ENCODE measurements around the gene TFDP2. TPM values are rescaled to one million over a fixed set of nuclear protein-coding genes. Genes with fewer than 3 reads are reported as not detected.

Gene TFDP2
- total RNA-seq, 2 donors from 2014 or later: 102 to 128 TPM

- DNase-seq (ENCODE audit: low spot score): no peak
- H3K9me3 ChIP-seq: no peaks in the 10 kb centered on the region
- intact Hi-C loops (cut with DNase I): no loop called here
- TF ChIP-seq CTCF (IDR thresholded peaks at IDR 0.05): no peak
- no peak for TF ChIP-seq POLR2AphosphoS5 (IDR thresholded peaks at IDR 0.05)
- TF ChIP-seq POLR2A (IDR thresholded peaks at IDR 0.05): no peak
- no peak overlapping the region for H3K4me3 ChIP-seq
- H3K36me3 ChIP-seq: no peaks in the 10 kb centered on the region
- no peak overlapping the region for H3K27ac ChIP-seq
- no peaks in the 10 kb centered on the region for H3K27me3 ChIP-seq (replicated peaks; ENCODE audit: insufficient read depth)
- no peaks in the 10 kb centered on the region for H3K4me1 ChIP-seq (replicated peaks)
Measured at GRCh38 chr3:142004025-142004424, 145.3 kb downstream of the TFDP2 start.

GRCh38 chr3:142003291-142003690 lies 146.1 kb downstream of the TFDP2 start:
- WGBS: 98% methylated on average over 3 of the region's 3 CpGs
- no peaks in the 10 kb centered on the region for H3K9me3 ChIP-seq
- H3K27ac ChIP-seq: no peak overlapping the region
- no peak for TF ChIP-seq POLR2A (IDR thresholded peaks at IDR 0.05)
- no peak for TF ChIP-seq CTCF (IDR thresholded peaks at IDR 0.05)
- TF ChIP-seq POLR2AphosphoS5 (IDR thresholded peaks at IDR 0.05): no peak
- no peaks in the 10 kb centered on the region for H3K36me3 ChIP-seq
- H3K4me1 ChIP-seq (replicated peaks): no peaks in the 10 kb centered on the region
- no peak for DNase-seq (ENCODE audit: low spot score)
- intact Hi-C loops (cut with DNase I): no loop called here
- H3K4me3 ChIP-seq: no peak overlapping the region
- no peaks in the 10 kb centered on the region for H3K27me3 ChIP-seq (replicated peaks; ENCODE audit: insufficient read depth)

- intact Hi-C loops (cut with DNase I): no loop called here
Measured at GRCh38 chr3:142000325-142000870, 148.9 kb downstream of the TFDP2 start.

GRCh38 chr3:141998669-141999290 lies 150.6 kb downstream of the TFDP2 start:
- 62% methylated on average over 4 of the region's 4 CpGs for WGBS
- Histone ChIP-seq H3K36me3 (no peaks in the 10 kb centered on the region), H3K9me3 (no peaks in the 10 kb centered on the region), H3K27me3 (replicated peaks; ENCODE audit: insufficient read depth) (no peaks in the 10 kb centered on the region), H3K4me1 (replicated peaks) (peaks cover 2% of the 10 kb centered on the region), H3K27ac (no peak overlapping the region), H3K4me3 (no peak overlapping the region)
- intact Hi-C loops (cut with DNase I): no loop called here
- TF ChIP-seq CTCF (IDR thresholded peaks at IDR 0.05) (peak in 2 of 4 experiments; percentile 36 to 41), POLR2AphosphoS5 (IDR thresholded peaks at IDR 0.05) (no peak)
- no peak for DNase-seq (ENCODE audit: low spot score)

More at GRCh38 chr3:142000325-142000870, 148.9 kb downstream of the TFDP2 start:
- Histone ChIP-seq H3K9me3 (no peaks in the 10 kb centered on the region), H3K4me1 (replicated peaks) (peaks cover 2% of the 10 kb centered on the region), H3K36me3 (no peaks in the 10 kb centered on the region), H3K27ac (no peak overlapping the region), H3K27me3 (replicated peaks; ENCODE audit: insufficient read depth) (no peaks in the 10 kb centered on the region), H3K4me3 (no peak overlapping the region)
- 92% methylated on average over 2 of the region's 2 CpGs for WGBS
- TF ChIP-seq POLR2A (IDR thresholded peaks at IDR 0.05) (no peak), CTCF (IDR thresholded peaks at IDR 0.05) (no peak), POLR2AphosphoS5 (IDR thresholded peaks at IDR 0.05) (no peak)
- no peak for DNase-seq (ENCODE audit: low spot score)

- H3K9me3 ChIP-seq: no peaks in the 10 kb centered on the region
- H3K27ac ChIP-seq: no peak overlapping the region
- intact Hi-C loops (cut with DNase I): no loop called here
Measured at GRCh38 chr3:141996437-141996836, 152.9 kb downstream of the TFDP2 start.

More at GRCh38 chr3:141996437-141996836, 152.9 kb downstream of the TFDP2 start:
- H3K4me1 ChIP-seq (replicated peaks): peaks cover 2% of the 10 kb centered on the region
- TF ChIP-seq POLR2A (IDR thresholded peaks at IDR 0.05) (no peak), POLR2AphosphoS5 (IDR thresholded peaks at IDR 0.05) (no peak), CTCF (IDR thresholded peaks at IDR 0.05) (no peak)
- DNase-seq (ENCODE audit: low spot score): no peak
- H3K4me3 ChIP-seq: no peak overlapping the region
- H3K27me3 ChIP-seq (replicated peaks; ENCODE audit: insufficient read depth): no peaks in the 10 kb centered on the region
- H3K36me3 ChIP-seq: no peaks in the 10 kb centered on the region
